Stimulated activated CD8-positive, alpha-beta memory T cell treated with anti-CD3 and anti-CD28 coated beads, Interleukin-4, amount 100 ng/mL, for 48 hours (primary cell): ENCODE measurements around the gene DEUP1.
"Not testable (repeated sequence)": the region's sequence is repeated elsewhere in the genome, so short reads cannot be mapped to it uniquely, and the experiment has no call there.

ENCODE experiments used
- DNase-seq: peaks from one replicate; pipeline ENCODE4 v3.0.0-alpha.2; 2020

Gene DEUP1

DNA sequence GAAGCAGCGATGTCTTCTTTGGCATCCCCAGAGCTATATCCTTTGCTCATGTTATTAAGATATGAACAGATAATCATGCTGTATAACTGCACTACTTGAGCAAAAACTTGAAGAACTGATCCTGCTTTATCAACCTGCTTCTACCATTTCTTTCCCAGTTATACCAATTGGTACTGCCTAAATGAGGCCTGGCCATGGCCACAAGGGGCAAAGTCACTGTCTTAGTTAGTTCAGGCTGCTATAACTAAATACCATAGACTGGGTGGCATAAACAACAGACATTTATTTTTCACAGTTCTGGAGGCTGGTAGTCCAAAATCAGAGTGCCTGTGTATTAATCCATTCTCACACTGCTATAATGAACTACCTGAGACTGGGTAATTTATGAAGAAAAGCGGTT lies 37.5 kb downstream of the DEUP1 start:
- DNase-seq, result no peak

DNA sequence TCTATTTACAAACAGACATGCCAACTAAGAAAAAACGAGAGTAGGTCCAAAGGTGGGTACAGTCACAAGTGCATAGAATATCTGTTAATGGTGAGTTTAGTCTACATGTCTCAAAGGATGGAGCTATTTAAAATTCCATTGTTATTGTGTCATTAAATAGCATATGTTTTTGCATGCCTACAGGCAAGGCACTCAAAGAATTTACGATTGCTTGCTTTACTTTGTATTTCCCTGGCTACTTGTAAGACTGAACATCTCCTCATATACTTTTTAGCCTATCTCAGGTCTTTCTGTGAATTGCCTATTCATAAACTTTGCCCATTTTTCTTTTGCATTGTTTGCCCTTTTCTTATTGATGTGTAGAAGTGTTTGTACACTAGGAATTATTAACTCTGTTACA lies 39.7 kb downstream of the DEUP1 start:
- DNase-seq, result no peak

- no peak for DNase-seq
Observed at GRCh38 chr11:93389737-93390136, 59.2 kb downstream of the DEUP1 start.

DNA sequence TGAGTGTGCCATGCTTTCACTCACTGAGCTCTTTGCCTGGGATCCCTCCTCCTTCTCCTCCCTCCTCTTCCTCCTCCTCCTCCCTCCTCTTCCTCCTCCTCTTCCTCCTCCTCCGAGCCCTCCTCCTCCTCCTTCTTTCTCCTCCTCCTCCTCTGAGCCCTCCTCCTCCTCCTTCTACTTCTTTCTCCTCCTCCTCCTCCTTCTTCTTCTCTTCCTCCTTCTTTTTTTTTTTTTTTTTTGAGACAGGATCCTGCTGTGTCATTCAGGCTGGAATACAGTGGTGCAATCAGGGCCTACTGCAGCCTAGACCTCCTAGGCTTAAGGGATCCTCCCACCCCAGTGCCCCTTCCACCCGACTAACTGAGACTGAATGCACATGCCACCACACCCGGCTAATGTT lies 62.3 kb downstream of the DEUP1 start:
- no peak for DNase-seq

- no peak for DNase-seq
Observed at GRCh38 chr11:93393386-93393785, 62.8 kb downstream of the DEUP1 start.

- DNase-seq, result no peak
Observed at GRCh38 chr11:93394488-93394887, 63.9 kb downstream of the DEUP1 start.

- DNase-seq, result no peak
Observed at GRCh38 chr11:93396316-93396715, 65.8 kb downstream of the DEUP1 start.

DNA sequence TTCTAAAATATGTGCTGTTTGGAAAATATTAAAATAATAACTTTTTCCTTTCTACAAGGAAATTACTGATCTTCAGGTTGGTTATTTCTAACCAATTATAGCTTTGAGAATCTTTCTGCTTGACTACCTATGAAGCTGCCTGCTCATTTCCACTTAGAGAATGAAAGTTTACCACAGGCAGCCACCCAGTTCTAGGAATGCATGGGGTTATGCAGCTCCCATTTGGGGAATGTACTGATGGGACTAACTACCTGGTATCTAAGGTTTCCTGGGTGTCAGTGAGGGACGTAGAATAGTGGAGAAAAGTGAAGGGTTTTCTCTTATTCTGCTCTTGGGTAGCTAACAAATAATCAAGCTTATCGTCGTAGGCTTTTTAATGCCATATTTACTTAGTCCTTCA lies 73.4 kb downstream of the DEUP1 start:
- DNase-seq, result no peak

- DNase-seq, result no peak
Observed at GRCh38 chr11:93407777-93408401, 77.3 kb downstream of the DEUP1 start.

- no peak for DNase-seq
Observed at GRCh38 chr11:93410441-93410840, 79.9 kb downstream of the DEUP1 start.

- no peak for DNase-seq
Observed at GRCh38 chr11:93411705-93412104, 81.2 kb downstream of the DEUP1 start.

DNA sequence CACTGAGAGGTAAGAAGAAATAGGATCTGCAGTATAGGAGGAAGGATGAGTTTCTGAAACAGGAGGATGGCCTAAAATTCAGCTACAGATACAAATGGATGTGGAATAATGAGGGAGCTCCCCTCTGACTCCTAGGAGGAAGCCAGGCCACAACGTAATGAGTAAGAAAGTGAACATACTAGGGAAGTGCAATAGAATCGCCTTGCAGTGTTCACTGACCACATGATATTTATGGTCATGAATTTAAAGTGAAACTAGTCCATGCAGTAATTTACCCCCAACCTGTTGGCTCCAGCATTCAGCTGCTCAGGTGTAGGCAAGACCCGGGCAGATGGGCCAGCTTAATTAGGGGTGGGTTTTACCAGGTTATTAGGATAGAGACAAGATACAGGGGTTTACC lies 101.7 kb downstream of the DEUP1 start:
- no peak for DNase-seq

- not testable (repeated sequence) for DNase-seq
Observed at GRCh38 chr11:93443232-93443631, 112.7 kb downstream of the DEUP1 start.

- DNase-seq, result peak; percentile 28
Observed at GRCh38 chr11:93444617-93445073, 114.1 kb downstream of the DEUP1 start.

DNA sequence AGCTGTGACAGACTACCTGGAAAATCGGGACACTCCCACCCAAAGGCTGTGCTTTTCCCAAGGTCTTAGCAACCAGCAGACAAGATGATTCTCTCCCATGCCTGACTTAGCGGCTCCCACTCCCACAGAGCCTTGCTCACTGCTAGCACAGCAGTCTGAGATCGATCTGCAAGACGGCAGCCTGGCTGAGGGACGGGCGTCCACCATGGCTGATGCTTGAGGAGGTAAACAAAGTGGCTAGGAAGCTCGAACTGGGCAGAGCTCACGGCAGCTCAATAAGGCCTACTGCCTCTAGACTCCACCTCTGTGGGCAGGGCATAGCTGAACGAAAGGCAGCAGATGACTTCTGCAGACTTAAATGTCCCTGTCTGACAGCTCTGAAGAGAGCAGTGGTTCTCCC lies 127.7 kb downstream of the DEUP1 start:
- no peak for DNase-seq

- not testable (repeated sequence) for DNase-seq
Observed at GRCh38 chr11:93463666-93464065, 133.1 kb downstream of the DEUP1 start.

DNA sequence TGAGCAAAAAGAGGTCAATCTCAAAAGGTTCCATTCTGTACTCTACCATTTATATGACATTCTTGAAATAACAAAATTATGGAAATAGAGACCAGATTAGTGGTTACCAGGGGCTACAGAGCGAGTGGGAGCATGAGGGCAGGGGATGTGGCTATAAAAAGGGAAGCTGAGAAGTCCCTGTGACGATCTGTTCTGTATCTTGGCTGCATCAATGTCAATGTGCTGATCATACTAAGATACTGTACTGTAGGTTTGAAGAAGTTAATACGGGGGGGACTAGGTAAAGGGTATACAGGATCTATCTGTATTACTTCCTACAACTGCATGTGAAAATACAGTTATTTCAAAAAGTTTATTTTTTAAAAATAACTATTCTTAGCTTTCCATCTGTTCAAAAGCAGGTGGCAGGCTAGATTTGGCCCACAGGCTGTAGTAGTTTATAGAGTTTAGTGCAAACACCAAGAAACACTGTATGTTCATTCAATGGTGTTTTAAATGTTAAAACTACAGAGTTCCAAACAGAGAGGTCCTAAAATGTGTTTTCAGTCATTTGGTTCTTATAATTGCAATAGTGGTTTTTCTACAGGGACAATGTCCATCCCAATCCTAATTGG lies 134.5 kb downstream of the DEUP1 start:
- no peak for DNase-seq

- no peak for DNase-seq
Observed at GRCh38 chr11:93467054-93467453, 136.5 kb downstream of the DEUP1 start.

- DNase-seq, result no peak
Observed at GRCh38 chr11:93468290-93468689, 137.7 kb downstream of the DEUP1 start.

GRCh38 chr11:93474123-93474522 lies 143.6 kb downstream of the DEUP1 start:
- no peak for DNase-seq

DNA sequence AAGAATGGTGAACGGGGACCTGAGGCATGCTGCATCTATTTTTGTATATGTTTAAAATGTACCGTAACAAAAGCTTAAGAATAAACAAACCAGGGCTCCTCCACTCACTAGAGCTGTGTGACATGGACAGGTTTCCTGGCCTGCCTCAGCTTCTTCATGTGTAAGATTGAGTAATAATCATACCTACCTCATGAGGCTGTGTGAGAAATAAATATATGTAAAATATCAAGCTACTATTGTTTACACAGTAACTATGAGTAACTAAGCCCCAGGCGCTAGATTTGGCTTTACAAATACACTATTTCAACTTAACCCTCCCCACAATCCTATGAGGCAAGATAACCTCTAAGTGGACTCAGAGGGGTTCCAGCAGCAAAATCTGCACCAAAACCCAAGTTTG lies 146.3 kb downstream of the DEUP1 start:
- DNase-seq, result no peak

DNA sequence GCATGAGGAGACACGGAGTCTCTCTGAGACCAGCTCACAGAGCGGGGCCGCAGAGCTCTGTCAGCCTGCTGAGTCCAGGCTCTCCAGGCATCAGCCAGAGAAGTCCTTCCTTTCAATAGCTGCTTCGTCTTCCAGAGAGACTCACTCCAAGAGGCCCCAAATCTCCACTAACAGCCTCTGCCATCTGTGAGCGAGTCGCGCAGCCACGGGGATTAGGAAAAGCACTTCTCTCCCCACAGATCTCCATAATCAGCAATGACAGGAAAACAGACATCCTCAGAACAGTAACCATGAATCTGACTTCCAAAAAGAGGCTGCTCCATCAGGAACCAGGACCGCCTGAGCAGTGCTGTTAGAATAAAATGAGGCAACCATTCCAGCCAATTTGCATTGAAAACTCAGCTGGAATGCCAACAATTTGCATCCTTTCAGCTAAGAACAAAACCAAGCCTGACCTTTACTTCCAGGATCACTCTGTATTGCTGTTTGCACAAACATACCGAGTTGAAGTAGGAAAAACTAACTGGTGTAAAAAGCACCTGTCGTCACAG lies 147.2 kb downstream of the DEUP1 start:
- DNase-seq, result no peak

- DNase-seq, result no peak
Observed at GRCh38 chr11:93478841-93479240, 148.3 kb downstream of the DEUP1 start.

- no peak for DNase-seq
Observed at GRCh38 chr11:93480256-93480655, 149.7 kb downstream of the DEUP1 start.

GRCh38 chr11:93480756-93481155 lies 150.2 kb downstream of the DEUP1 start:
- DNase-seq, result no peak
